GM10248 (cell line): ENCODE data around the gene TFAP2C.

Source experiments
- CTCF ChIA-PET: fragments of 300-600 bp; sonication (Branson Sonifier 250); formaldehyde crosslinking; extraction: SDS; loops from one replicate; lab custom pipeline; 2021; ENCODE audit warnings: antibody characterized with exemption; lab: Yijun Ruan, JAX
- POLR2A ChIA-PET: fragments of 350-650 bp; sonication (Branson Sonifier 250); formaldehyde crosslinking; extraction: SDS; loops from one replicate; lab custom pipeline; 2020; ENCODE audit warnings: antibody characterized with exemption; lab: Yijun Ruan, JAX
- DNase-seq: peaks from one replicate; pipeline ENCODE4 v3.0.0; 2012; ENCODE audit errors: extremely low spot score
- TF ChIP-seq, protein P1 (sequence below): IDR thresholded peaks from 2 replicates; pipeline ENCODE4 v1.5.1; 2012; ENCODE audit warnings: mild to moderate bottlenecking, low read depth; ENCODE audit errors: extremely low read depth, missing control alignments, control extremely low read depth

TFAP2C gene

DNA sequence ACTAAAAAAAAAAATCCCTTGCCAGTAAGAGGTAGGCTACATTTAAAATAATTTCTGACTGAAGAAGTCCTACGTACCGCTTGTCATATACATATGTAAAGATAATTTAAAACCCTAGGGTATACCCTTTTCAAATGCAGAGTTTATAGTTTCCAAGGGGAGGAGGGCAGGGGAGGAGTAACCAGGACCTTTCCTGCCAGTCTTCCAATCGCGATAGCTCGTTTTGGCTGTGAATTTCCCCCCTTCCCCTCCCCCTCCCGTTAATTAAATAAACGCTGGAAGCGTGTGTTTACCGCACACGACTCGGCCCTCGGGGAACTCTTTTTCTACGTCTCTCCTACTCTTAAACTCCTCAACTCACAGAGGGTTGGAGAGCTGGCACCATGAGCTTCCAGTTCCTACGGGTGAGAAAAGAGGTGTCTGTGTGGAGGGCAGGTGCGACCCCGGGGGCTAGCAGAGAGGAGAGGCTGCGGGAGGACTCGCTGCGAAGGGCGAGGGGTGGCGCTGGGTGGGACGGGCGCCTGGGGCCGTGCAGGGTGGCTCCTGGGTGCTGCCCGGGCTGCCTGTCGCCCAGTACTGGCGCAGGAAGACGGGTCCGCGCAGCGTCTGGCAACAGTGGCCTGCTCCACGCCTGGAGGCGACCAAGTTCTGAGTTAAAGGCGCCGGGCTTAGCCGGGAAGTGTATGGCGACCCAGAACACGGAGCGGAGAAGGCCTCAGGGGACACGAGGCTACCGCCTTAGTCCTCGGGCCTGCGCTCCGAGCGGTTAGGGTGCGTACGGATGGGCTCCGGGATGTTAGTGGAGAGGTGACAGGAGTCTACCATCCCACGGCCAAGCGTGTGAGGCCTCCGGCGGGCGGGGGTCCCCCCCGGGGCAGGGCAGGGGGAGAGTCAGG lies 4.1 kb upstream of the TFAP2C start:
- CTCF ChIA-PET = no interaction called here
- POLR2A ChIA-PET = no interaction called here
- TF ChIP-seq, protein P1, sequence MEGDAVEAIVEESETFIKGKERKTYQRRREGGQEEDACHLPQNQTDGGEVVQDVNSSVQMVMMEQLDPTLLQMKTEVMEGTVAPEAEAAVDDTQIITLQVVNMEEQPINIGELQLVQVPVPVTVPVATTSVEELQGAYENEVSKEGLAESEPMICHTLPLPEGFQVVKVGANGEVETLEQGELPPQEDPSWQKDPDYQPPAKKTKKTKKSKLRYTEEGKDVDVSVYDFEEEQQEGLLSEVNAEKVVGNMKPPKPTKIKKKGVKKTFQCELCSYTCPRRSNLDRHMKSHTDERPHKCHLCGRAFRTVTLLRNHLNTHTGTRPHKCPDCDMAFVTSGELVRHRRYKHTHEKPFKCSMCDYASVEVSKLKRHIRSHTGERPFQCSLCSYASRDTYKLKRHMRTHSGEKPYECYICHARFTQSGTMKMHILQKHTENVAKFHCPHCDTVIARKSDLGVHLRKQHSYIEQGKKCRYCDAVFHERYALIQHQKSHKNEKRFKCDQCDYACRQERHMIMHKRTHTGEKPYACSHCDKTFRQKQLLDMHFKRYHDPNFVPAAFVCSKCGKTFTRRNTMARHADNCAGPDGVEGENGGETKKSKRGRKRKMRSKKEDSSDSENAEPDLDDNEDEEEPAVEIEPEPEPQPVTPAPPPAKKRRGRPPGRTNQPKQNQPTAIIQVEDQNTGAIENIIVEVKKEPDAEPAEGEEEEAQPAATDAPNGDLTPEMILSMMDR = no peak
- no peak for DNase-seq

DNA sequence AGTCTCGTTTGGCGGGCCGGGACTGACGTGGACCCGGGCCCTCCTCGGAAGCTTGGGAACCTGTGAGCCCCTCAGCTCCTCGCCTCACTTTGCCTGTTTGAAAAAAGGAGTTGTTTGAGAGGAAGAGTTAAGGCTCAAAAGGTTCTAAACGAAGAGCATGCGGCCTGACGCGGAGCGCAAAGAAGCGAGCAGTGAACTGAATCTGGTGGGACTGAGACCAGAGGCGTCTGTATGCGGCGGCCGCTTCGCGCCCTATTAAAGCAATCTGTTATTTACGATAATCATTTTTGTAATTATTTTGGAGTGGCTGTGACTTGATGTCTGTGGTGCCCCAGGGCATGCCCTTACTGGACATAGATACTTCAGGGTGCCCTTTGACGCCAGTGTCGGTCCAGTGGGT lies 3.3 kb upstream of the TFAP2C start:
- TF ChIP-seq, protein P1 = no peak
- no peak for DNase-seq
- ChIA-PET CTCF (no interaction called here), POLR2A (no interaction called here)

GRCh38 chr20:56626367-56627121 lies 2.6 kb upstream of the TFAP2C start:
- POLR2A ChIA-PET = no interaction called here
- DNase-seq = no peak
- TF ChIP-seq, protein P1 = no peak
- CTCF ChIA-PET = no interaction called here

DNA sequence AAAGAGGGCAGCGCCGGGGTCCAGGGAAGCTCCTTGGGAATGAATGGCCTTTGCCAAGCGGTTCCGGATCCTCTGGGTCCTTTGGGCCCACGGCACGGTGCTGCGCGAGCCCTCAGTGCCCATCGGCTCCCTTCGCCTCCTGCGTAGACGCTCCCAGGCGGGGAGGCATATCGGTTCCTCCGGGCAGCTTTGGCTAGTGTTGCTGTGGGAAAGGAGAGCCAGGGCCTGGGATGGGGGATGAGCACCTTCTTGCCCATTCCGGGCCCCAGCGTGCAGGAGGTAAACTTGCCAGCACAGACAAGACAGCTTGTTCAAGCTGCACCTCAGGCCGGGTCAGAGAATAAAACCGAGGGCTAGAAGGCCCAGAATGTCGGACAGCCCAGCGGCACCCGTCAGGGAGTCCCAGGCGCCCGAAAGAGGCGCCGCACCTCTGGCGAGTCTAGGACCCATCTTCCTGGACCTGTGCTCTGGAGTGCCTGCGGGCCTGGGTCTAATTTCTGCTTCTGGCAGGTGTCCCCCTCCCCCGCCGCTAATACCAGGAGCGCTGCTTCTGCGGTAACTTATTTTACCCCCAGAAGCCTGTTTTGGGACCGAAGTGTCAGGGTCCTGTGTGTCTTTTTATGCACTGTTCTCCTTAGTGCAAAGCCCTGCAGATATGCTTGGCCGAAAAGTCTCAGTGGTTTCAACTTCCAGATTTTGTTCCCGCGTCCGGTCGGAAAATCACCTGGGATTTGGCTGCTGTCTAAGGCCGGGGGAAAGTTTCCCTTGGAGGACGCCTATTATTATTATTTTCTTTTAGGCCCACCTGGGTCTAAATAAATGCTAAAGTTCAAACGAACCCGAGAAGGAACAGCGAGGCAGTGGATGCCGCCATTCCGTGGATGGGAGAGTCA lies 1.7 kb upstream of the TFAP2C start:
- no peak for DNase-seq
- ChIA-PET CTCF (no interaction called here), POLR2A (no interaction called here)
- TF ChIP-seq, protein P1 = no peak

DNA sequence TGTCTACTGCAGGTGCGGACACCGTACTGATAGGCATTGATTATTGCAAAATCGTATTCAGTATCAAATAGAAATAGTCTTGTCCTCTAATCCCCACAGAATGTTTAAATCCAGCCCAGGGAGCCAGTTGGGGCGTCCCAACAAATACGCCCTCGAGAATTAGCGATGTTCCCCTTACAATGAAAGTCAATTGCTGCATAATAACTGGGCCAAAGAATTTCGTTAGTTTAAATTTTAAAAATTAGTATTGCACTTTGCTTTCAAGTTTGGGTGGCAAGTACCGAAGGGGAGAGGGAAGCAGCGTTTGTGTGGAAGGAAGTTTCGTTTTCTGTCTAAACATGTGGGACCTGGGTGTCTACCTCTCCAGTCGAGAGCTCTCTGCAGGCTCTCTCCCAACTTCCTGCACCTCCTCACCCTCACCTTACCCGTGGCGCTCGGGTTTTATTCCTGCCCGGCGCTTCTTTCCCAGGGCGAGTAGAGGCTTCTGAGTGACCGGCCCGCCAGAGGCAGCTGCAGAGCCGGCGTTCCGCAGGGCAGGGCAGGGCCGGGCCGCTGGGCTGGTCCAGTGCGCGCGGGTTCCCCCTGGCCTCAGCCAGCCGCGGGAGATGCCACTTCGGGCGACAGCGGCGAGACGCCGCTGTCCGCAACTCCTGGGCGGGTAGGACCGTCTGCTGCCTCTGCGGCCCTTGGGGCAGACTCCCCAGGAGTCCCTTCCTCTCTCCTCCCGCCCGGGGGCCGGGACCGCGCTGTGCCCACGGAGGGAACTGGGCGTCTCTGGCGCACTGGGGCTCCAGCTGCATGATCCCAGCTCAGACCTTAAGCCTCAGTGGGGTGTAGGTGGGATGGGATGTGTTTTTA lies 862 bp upstream of the TFAP2C start:
- DNase-seq = no peak
- POLR2A ChIA-PET = no interaction called here
- CTCF ChIA-PET = no interaction called here
- TF ChIP-seq, protein P1 = no peak
